ENCODE measurements around the gene RASSF1. TPM values are rescaled to one million over a fixed set of nuclear protein-coding genes. Genes with fewer than 3 reads are reported as not detected.

The RASSF1 gene
- total RNA-seq, 1 donor from 2014 or later, result 13.7 TPM

DNA sequence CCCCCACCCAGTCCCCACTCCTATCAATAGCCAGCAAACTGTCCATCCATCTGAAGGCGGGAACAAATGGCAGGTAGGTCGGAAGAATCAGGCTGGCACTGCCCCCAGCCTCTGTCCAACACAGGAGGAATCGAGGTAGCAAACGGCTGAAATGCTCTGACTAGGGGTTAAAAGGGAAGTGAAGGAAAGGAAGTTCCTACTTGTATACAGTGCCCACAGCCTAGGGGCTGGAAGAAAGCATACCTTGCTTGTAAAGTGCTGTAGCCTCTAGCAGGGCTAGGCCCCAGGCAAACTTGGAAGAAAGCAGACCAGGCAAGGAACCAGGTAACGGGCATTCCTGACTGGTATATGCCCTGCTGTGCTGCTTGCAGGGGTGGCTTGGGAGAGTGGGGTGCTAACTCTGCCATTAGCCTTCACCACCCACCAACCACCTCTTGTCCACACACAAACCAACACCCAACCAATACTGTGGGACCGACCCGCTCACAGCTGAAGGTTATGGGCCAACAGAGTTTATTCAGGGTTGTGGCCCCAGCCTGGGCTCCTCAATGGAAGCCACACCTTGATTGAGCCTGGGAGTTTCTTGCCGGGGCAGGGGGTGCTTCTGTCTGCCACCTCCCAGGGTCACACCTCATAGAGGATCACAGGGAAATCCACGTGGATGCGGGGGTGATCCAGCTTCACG, 15.0 kb downstream of the RASSF1 start:
- no peak overlapping the region for H3K27ac Mint-ChIP-seq
- Histone ChIP-seq H3K79me2 (ENCODE audit: low read depth) (peaks cover 19% of the 10 kb centered on the region), H3K9ac (no peak overlapping the region), H3K9me3 (ENCODE audit: low read depth) (no peaks in the 10 kb centered on the region), H4K20me1 (ENCODE audit: low read depth) (peaks cover 14% of the 10 kb centered on the region), H3K36me3 (no peaks in the 10 kb centered on the region), H2AFZ (replicated peaks) (no peak overlapping the region), H3K4me2 (no peak overlapping the region), H3F3A (ENCODE audit: low read depth) (peaks cover 44% of the 10 kb centered on the region), H3K27ac (no peak overlapping the region), H3K4me3 (no peak overlapping the region), H3K27me3 (no peaks in the 10 kb centered on the region), H3K4me1 (peaks cover 20% of the 10 kb centered on the region)
- no peak for DNase-seq (ENCODE audit: low spot score)
- H3K4me3 Mint-ChIP-seq, result peak overlapping the region; percentile 95
- H3K9me3 Mint-ChIP-seq, result no peaks in the 10 kb centered on the region
- H3K36me3 Mint-ChIP-seq, result no peaks in the 10 kb centered on the region
- H3K27me3 Mint-ChIP-seq (ENCODE audit: insufficient read depth, low read depth), result peaks cover 4% of the 10 kb centered on the region
- peaks cover 36% of the 10 kb centered on the region for H3K4me1 Mint-ChIP-seq
- TF ChIP-seq EZH2phosphoT487 (IDR thresholded peaks at IDR 0.05), result no peak
- TF ChIP-seq, protein P1, sequence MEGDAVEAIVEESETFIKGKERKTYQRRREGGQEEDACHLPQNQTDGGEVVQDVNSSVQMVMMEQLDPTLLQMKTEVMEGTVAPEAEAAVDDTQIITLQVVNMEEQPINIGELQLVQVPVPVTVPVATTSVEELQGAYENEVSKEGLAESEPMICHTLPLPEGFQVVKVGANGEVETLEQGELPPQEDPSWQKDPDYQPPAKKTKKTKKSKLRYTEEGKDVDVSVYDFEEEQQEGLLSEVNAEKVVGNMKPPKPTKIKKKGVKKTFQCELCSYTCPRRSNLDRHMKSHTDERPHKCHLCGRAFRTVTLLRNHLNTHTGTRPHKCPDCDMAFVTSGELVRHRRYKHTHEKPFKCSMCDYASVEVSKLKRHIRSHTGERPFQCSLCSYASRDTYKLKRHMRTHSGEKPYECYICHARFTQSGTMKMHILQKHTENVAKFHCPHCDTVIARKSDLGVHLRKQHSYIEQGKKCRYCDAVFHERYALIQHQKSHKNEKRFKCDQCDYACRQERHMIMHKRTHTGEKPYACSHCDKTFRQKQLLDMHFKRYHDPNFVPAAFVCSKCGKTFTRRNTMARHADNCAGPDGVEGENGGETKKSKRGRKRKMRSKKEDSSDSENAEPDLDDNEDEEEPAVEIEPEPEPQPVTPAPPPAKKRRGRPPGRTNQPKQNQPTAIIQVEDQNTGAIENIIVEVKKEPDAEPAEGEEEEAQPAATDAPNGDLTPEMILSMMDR (IDR thresholded peaks at IDR 0.05), result no peak
- no peak for TF ChIP-seq EZH2 (IDR thresholded peaks at IDR 0.05)

DNA sequence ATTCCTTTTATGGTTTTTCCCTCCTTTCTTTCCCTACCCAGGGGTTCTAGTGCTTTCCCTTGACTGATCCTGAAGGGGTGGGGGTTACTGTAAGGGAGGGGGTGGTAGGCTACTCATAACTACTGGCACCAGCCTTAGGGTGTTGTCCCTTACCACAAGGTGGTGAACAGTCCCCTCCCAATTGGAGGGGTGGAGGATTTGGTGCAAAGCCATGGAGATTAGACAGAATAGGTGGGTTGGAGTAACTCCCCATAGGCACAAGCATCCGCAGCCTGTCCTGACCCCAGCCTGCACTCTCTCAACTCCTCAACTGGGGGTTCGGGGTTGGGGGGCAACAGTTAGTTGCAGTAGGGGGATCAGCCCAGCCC, 15.5 kb downstream of the RASSF1 start:
- Histone ChIP-seq H3K4me3 (no peak overlapping the region), H3K27me3 (no peaks in the 10 kb centered on the region), H3K4me2 (no peak overlapping the region), H3K4me1 (peaks cover 24% of the 10 kb centered on the region), H3K79me2 (ENCODE audit: low read depth) (peaks cover 24% of the 10 kb centered on the region), H4K20me1 (ENCODE audit: low read depth) (peaks cover 20% of the 10 kb centered on the region), H3K9me3 (ENCODE audit: low read depth) (no peaks in the 10 kb centered on the region), H3F3A (ENCODE audit: low read depth) (peaks cover 47% of the 10 kb centered on the region), H2AFZ (replicated peaks) (no peak overlapping the region), H3K27ac (no peak overlapping the region), H3K36me3 (no peaks in the 10 kb centered on the region), H3K9ac (no peak overlapping the region)
- Mint-ChIP-seq H3K27ac (no peak overlapping the region), H3K4me1 (peaks cover 42% of the 10 kb centered on the region), H3K36me3 (no peaks in the 10 kb centered on the region), H3K4me3 (peak overlapping the region; percentile 70), H3K9me3 (no peaks in the 10 kb centered on the region), H3K27me3 (ENCODE audit: insufficient read depth, low read depth) (peaks cover 4% of the 10 kb centered on the region)
- TF ChIP-seq, protein P1 (IDR thresholded peaks at IDR 0.05), result no peak
- TF ChIP-seq EZH2 (IDR thresholded peaks at IDR 0.05) (no peak), EZH2phosphoT487 (IDR thresholded peaks at IDR 0.05) (no peak)
- DNase-seq (ENCODE audit: low spot score), result no peak

DNA sequence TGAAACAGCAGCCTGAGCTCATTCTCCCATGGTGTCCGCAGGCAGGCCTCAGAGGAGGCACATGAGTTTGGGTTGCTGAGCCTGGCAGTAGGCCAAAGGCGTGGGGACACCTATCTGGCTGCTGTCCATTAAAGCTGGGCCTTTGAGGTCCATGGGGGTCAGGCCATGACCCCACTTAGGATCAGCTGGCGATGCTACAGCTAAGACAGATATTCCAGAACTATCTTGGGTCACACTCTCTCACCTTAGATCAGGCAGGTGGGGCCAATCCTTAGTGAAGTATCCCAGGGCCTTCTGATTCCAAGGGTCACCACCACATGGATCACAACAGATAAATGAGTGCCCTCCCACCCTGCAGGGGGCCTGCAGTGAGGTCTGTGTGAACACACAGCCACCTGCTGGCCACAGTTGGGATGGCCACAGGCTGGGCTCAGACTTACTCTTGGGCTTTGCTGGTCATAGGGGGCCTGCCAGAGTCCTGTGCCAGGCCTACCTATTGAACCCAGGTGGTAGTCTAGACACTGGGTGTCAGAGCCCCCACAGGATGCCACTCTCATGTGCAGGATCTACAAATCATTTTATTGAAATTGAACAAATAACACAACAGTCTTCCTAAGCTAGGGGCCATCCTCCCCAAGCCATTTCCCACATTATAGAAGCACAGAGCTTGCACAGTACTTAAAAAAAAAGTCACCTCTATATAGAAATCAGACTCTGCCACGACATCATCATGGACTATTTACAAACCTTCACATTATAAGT, 16.1 kb downstream of the RASSF1 start:
- Mint-ChIP-seq H3K27me3 (ENCODE audit: insufficient read depth, low read depth) (peaks cover 4% of the 10 kb centered on the region), H3K9me3 (no peaks in the 10 kb centered on the region), H3K36me3 (peaks cover 4% of the 10 kb centered on the region), H3K4me1 (peaks cover 48% of the 10 kb centered on the region), H3K4me3 (peak overlapping the region; percentile 70), H3K27ac (no peak overlapping the region)
- Histone ChIP-seq H3K79me2 (ENCODE audit: low read depth) (peaks cover 30% of the 10 kb centered on the region), H4K20me1 (ENCODE audit: low read depth) (peaks cover 25% of the 10 kb centered on the region), H3F3A (ENCODE audit: low read depth) (peaks cover 48% of the 10 kb centered on the region), H3K4me2 (no peak overlapping the region), H2AFZ (replicated peaks) (no peak overlapping the region), H3K27ac (no peak overlapping the region), H3K4me1 (peaks cover 29% of the 10 kb centered on the region), H3K36me3 (no peaks in the 10 kb centered on the region), H3K9me3 (ENCODE audit: low read depth) (no peaks in the 10 kb centered on the region), H3K9ac (no peak overlapping the region), H3K4me3 (no peak overlapping the region), H3K27me3 (no peaks in the 10 kb centered on the region)
- peak; percentile 92 for DNase-seq (ENCODE audit: low spot score)
- TF ChIP-seq EZH2 (IDR thresholded peaks at IDR 0.05), result no peak
- TF ChIP-seq, protein P1 (IDR thresholded peaks at IDR 0.05), result peak; percentile 84
